Upper lobe of left lung (tissue), 4 donors: ENCODE measurements around the gene AOC2.

Source experiments
- CTCF ChIP-seq, 6 experiments: fragments of 450-650 bp in 4 of 6; fragments of 200-600 bp in 2 of 6; sonication (generic) in 2 of 6; IDR thresholded peaks; one replicate each; pipeline ENCODE4 v1.5.1; 2016 to 2019; ENCODE audit warnings: antibody characterized with exemption in 6 of 6
- POLR2A ChIP-seq, 4 donors: fragments of 450-650 bp; IDR thresholded peaks; one replicate each; pipeline ENCODE4 v1.5.1; 2016 to 2017; ENCODE audit warnings: antibody characterized with exemption in 4 of 4, mild to moderate bottlenecking in 2 of 4

GRCh38 chr17:42797067-42798007 lies 47.0 kb upstream of the AOC2 start:
- TF ChIP-seq CTCF (IDR thresholded peaks at IDR 0.05) (no peak), POLR2A (IDR thresholded peaks at IDR 0.05) (no peak)
